GM21529 (cell line): Measurements from ENCODE around the gene RAMACL.
"Not testable (repeated sequence)": the region's sequence is repeated elsewhere in the genome, so short reads cannot be mapped to it uniquely, and the experiment has no call there.

Experiments
- ATAC-seq: cut with Tn5 transposase; IDR thresholded peaks from one replicate; pipeline ENCODE4 v1.9.1; 2021; ENCODE audit not compliant: unreplicated experiment

RAMACL gene

DNA sequence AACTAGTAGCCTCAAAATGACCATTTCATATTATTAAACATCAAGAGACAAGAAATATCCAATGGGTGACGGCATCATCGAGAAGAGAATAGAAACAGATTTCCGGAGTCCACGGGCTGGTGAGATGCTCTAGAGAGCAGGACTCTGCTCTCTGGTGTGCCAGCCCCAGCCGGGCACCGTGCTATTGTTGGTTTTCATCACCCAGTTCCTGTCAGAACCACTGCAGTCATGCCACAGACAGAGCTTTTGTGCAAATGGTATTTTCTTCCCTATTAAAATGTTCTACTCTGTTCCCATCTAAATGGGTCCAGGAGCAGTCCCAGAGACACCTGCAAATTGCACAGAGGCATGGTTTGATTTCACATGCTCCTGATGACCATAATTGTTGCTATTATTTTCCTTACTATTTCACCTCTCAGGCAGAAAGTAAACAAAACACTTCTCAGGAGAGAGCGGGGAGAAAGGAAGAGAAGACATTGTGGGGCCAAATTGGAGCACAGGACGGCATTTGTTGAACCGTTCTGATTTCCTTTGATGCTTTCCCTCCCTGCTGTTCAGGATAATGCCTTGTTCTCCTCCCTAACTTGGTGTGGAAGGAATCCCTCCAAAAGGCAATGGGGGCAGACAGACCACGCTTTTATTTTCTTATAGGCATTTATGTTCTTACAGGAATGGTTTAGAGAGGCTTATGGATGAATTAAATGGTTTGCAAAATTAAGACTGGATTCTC is 11.4 kb upstream of the RAMACL start:
- no peak for ATAC-seq

DNA sequence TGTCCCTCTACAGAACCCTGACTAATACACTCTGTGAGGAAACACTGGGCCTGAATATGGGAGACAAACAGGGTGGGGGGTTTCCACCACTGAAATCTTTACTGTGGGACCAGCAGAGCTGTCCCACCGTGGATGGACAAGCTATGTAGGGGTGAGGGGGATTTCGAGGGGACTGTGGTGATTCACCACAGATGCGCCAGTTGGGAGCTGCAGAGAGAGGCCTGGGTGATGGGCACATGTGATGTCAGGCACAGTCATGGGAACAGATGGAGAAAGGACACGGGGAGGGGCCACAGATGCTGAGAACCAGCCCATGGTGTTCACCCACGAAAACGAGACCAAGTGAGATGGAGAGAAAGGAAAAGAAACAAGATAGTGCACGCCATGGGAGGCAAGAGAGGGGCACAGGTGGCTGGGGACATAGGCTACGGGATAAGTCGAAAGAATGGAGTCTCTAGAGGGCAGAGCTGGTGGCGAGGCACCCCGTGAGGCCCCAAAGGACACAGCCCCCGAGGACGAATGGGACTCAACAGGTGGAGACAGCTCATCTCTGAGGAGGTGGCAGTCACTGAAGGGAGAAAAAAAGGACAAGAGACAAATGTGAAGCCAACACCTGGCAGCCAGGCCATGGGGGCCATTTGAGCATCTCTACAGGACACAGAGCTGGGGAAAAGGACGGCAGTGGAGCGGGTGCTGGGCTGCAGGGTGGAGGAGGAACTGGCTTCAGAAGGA is 10.5 kb upstream of the RAMACL start:
- no peak for ATAC-seq

DNA sequence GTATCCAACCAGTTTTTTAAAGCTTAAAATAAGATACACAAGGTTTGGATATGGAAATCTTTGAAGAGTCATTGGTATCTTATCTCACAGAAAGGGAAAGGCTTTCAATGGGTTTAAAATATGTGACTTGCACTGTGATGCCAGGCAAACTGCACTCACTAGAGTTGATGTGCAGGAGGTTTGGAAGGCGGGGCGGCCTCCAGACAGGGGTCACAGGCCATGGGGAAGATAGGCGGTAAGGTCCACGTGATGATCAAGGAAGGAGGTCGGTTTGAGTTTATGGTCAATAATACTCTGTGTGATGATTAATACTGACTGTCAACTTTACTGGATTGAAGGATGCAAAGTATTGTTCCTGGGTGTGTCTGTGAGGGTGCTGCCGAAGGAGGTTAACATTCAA is 9.5 kb upstream of the RAMACL start:
- no peak for ATAC-seq

DNA sequence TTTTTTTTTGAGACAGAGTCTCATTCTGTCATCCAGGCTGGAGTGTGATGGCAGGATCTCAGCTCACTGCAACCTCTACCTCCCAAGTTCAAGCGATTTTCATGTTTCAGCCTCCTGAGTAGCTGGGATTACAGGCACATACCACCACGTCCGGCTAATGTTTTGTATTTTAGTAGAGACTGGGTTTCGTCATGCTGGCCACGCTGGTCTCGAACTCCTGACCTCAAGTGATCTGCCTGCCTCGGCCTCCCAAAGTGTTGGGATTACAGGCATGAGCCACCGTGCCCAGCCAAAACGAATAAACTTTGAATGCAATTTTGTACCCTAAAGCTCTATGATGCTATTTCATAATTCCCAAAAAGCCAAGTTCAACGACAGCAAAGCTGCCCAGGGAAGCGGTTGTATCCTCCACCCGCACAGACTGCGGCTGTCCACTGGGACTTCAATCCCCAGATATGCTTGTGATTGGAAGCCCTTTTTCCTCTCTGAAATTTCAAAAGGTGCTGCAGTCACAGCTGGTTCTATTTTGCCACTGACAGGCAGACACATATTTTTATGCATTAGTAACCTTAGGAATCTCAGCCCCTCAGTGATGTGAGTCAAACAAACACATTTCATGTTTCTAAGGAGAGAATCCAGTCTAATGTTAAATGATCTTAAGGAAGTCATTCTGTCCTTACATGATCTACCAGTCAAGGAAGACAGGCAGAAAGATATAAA is 8.7 kb upstream of the RAMACL start:
- ATAC-seq = no peak

DNA sequence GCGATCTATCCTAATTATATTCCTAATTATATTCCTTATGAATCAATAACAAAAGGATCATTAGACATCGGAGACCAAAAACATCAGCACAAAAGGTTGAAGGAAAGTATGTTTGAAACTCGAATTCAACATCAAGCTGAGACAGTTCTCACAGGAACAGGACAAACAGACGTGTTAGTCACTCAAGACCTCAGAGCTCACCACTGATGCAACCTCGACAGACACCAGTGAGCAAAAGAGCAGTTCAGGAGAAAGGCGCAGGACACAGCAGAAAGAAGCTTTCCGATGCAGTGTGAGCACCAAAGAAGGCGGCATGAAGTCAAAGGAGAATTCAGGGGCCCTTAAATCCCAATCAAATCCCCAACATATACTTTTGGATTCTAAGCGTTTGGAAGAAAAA is 6.3 kb upstream of the RAMACL start:
- no peak for ATAC-seq

DNA sequence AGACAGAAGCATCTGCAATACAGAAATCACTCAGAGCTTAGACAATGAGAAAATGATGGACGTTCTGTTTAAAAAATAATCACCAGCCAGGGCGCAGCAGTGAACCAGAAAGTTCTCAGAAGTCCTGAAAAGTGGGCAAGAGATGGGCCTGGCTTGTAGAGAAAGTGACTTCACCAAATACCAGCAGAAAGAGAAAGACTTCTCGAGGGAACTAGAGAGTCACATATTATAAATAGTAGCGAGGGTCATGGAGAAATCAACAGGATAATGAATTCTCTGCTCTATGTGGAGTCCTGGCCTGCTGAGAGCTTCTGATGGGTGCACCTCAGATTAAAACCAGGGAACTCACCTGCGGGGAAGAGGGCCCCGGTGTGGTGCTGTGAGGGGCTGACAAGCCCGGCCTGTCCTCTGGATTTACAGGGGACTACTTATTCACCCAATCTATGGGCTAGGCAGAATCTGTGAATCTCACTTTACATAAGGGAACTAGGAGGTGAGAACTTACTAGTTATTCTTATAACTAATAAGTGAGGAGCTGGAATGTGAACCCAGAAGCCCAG is 5.6 kb upstream of the RAMACL start:
- no peak for ATAC-seq

DNA sequence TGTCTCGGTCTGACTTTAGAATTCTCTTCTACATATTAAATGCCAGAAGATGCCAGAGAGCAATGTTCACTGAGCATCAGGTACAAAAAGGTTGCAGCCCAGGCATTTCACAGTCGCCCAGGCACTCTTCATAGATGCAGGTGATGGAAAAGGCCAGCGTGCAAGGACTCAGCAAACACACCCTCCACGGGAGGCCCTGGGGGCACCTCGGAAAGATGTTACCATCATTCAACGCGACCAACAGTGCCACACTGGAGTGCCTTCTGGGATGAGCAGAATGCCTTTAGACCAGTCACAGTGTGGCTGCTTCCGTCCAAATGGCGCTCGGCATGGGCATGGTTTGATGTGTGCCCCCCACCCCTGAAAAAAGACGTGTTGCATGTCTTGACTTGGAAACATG is 4.5 kb upstream of the RAMACL start:
- ATAC-seq = no peak

DNA sequence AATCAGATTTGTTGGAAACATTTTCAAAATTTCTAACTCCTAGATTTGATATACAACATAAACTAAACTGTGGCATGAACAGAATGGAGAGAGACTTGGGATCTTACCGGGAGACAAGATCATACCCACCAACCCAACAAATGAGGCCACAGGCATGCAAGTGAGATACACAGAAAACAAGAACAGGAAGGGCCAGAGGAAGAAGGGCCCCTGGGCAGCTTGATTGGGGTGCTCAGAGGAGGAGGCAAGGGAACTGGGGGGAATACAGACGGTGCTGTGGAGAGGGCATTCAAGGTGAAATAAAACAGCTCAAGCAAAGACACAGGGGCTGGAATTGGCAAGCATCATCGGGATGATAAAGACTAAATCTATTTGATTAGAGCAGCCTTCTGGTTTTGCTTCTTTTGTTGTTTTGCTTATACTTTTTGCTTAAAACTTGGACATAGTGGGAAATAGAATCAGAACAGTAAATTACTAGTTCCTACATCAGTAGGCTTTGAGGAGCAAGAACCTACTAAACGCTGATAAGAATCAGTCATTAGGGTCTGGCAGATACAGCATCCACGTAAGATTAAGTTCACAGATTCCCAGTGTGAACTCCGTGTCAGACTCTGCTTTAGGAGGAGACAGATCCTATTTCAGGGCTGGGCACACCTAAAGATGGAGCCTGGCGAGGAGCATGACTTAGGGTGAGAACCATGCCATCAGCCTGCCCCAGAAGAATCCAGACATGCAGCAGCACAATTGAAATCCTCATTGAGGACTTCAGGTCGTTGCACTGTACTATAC is 3.5 kb upstream of the RAMACL start:
- no peak for ATAC-seq

DNA sequence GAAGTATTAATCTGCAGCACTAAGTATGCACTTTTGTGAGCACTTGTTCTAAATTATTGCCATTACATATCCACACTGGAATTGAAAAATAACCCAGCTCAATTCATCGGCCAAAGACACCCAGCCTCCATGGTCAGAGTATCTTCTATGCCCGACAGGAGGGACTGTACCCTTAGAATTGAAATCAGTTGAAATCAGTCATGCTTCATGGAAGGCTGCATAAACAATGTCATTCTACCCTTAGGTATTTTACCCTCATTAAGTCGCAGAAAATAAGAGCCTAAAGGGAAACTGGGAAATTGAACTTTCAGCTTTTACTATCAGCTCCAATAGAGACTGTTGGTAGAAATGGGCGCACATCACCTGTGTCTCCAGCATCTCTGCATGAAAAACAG is 2.9 kb upstream of the RAMACL start:
- peak; percentile 31 for ATAC-seq

DNA sequence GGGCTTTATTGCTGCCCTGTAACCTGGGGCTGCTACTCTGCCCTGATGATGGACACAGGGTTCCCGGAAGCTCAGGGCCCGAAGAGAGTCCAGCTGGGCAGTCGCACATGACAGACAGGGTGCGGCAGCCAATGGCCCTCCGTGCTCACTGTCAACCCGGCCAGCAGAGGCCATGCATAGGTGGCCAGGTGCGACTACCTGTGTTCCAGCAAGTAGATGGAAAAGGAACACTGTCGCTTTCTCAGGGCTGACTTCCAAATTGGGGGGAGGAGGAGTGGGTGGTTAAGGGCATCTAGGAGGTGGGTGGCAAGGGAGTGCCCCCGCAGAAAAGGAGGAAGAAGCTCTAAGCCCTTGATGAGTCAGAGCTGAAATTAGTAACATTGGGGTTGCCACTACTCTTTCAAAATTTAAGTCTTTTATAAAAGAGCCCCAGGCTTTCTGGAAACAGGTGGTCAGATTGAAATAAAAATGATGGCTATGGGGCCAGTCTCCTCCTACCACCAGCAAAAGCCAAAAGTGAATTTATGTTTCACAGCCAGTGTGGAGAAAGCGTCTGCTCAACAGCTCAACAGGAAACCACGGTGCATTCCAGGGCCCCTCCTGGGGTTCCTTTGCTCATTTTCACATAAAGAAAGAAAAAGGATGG is 2.3 kb upstream of the RAMACL start:
- ATAC-seq = peak; percentile 19

DNA sequence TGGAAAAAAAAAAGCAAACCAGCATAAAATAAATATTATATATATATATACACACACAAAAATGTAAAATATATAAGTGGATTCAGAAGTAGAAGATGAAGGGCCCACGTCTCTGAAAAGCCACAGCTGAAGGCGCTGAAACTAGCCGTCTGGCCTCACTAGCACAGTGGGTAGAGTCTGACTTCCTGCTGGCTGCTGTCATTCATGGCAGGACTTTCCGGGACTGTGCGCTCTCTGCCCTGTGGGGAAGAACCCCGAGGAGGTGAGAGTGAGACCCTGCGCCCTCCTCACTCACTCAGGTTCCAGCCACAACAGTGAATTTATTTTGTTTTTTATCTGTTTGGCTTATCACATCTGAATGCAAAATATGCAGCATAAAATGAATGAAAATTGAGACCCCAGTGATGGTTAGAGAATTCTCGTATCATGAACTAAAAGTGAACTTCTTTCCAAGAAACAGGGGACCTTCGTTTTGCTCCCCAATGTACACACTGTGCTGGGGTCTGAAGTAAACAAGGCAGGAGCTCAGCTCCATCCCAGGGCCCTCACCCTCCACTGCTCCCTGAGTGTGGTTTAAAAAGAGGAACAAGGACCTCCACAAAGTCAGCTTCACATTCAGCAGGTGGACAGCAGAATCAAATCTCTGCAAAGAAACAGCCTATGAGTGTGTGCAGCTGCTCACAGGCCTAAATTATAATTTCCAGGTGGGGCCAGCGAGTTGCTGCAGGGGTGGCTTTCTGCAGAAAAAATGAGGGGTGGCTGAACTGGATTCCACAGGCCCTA is 1.3 kb upstream of the RAMACL start:
- ATAC-seq = peak; percentile 81

DNA sequence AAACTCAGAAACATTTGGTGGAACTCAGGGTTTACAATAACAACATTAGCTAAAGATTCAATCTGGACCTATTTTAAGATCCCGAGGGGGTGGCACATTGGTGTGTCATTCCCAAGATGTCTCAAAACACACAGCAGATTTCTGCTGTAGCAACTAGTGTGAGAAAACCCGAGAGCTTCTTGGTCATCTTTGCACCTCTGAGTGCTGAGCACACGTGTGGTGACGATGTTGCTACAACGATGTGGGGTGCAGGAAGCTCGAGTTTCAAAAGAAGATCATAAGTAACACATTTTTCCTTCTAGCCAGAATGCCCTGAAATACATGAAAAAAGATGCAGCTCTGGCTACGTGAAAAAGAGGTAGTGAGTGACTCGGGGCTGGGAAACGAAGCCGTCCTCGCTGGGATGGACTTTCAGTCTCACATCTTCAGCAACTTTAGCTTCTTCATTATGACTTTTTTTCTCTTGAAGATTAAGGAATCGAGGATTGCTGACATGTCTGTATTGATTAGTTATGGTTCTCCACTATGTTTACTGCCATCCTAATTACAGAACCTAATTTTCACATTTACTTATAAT is 1.5 kb downstream of the RAMACL start:
- no peak for ATAC-seq

DNA sequence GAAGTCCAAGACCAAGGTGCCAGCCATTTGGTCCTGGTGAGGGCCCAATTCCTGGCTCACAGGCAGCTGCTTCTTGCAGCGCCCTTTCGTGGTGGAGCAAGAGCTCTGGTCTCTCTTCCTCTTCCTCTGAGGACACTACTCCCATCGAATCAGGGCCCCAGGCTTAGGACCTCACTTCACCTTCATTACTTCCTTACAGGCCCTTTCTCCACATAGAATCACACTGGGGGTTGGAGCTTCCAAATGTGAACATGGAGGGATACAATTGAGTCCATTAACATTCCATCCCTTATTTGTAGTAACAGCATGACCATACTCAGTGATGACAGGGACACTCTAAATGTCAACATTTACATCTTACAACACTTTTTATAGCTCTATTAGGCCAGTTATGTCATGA is 2.3 kb downstream of the RAMACL start:
- no peak for ATAC-seq

DNA sequence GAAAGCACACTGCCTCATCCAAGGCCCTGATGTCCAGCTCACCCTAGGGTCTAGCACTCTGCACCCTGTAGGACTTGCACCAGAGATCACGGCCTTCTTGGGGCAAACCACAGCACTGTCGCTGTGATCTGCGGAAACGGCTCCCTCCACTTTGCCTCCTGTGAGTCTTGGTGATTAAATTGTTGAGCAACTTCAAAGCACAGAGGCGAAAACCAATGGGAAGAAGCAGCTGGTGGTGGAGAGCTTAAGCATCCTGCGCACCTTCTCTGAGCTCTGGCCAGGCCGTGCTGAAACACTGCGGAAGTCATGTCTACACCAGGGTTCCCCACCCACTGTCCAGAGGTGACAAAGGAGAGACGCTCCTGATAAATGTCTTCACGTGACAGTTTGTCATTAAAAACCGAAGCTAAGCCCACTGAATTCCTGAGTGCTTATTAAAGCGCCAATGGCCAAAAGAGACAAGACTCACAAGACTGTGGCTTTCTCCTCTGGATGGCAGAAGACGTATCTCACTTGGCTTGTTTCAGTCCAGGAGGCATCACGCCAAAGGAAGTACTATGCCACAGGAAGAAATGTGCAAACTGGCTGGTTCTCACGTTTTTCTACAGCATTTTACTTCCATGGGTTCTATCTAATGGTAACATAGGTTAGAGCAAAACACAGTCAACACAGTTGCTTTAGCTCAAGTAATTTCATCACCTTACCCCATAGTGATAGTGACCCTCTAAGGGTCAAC is 3.1 kb downstream of the RAMACL start:
- ATAC-seq = no peak

DNA sequence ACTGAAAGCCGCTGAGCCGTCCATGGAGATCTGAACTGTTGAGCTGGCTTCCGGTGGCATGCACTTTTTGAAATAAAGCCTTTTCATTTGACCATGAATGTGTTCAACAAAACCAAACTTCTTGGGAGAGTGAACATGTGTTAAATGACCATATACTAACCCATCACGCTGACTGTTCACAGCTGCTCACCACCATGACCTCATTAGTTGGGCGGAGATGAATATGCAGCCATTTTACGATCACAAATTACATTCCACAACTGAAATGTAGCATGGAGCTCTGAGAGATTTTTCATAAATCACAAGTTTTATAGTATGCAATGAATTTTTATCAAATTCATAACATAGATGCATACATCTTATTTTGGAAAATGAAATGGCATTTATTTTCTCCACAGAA is 4.2 kb downstream of the RAMACL start:
- ATAC-seq = no peak

DNA sequence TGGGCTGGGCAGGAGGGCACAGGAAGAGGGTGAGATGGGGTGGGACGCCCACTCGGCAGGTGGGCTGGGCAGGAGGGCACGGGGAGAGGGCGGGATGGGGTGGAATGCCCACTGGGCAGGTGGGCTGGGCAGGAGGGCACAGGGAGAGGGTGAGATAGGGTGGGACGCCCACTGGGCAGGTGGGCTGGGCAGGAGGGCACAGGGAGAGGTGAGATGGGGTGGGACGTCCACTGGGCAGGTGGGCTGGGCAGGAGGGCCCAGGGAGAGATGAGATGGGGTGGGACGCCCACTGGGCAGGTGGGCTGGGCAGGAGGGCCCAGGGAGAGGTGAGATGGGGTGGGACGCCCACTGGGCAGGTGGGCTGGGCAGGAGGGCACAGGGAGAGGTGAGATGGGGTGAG is 4.7 kb downstream of the RAMACL start:
- ATAC-seq = not testable (repeated sequence)

DNA sequence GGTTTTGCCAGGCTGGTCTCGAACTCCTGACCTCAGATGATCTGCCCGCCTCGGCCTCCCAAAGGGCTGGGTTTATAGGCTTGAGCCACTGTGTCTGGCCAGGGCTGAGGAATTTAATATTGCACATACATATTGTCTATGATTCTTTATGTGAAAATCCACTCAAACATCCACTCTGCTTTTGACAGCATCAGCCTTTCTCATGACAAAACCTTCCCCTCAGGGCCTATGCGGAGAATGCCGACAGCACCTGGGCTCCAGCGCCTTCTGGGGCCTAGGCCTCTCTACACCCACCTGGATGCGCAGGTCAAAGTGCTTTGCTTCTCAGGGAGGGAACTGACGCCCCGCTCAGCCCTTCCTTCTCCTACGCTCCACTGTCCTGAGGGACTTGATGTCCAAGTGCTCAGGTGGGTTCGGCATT is 5.4 kb downstream of the RAMACL start:
- ATAC-seq = no peak
